ENCODE data around the gene QRFPR.

The QRFPR gene

DNA sequence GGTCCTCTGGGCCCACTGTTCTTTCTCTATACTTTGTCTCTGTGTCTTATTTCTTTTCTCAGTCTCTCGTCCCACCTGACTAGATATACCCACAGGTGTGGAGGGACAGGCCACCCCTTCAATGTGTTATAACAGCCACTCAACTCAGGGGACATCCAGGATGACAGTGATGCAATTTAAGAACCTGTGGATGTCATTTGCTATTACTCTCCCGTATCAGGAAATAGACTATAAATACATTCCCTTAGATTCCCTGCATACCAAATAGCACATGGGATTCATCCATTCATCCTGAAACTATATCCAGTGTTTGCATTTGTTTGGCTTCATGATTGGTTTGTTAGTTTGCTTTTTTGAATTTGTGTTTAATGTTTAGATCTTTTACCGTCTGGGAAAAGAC lies 16.6 kb upstream of the QRFPR start:
- H3K4me3 ChIP-seq (ENCODE audit: low read depth, low read length): no peak overlapping the region
- TF ChIP-seq, protein P1, sequence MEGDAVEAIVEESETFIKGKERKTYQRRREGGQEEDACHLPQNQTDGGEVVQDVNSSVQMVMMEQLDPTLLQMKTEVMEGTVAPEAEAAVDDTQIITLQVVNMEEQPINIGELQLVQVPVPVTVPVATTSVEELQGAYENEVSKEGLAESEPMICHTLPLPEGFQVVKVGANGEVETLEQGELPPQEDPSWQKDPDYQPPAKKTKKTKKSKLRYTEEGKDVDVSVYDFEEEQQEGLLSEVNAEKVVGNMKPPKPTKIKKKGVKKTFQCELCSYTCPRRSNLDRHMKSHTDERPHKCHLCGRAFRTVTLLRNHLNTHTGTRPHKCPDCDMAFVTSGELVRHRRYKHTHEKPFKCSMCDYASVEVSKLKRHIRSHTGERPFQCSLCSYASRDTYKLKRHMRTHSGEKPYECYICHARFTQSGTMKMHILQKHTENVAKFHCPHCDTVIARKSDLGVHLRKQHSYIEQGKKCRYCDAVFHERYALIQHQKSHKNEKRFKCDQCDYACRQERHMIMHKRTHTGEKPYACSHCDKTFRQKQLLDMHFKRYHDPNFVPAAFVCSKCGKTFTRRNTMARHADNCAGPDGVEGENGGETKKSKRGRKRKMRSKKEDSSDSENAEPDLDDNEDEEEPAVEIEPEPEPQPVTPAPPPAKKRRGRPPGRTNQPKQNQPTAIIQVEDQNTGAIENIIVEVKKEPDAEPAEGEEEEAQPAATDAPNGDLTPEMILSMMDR (IDR thresholded peaks at IDR 0.05; ENCODE audit: borderline replicate concordance, insufficient read depth, low read depth, low read length): no peak

DNA sequence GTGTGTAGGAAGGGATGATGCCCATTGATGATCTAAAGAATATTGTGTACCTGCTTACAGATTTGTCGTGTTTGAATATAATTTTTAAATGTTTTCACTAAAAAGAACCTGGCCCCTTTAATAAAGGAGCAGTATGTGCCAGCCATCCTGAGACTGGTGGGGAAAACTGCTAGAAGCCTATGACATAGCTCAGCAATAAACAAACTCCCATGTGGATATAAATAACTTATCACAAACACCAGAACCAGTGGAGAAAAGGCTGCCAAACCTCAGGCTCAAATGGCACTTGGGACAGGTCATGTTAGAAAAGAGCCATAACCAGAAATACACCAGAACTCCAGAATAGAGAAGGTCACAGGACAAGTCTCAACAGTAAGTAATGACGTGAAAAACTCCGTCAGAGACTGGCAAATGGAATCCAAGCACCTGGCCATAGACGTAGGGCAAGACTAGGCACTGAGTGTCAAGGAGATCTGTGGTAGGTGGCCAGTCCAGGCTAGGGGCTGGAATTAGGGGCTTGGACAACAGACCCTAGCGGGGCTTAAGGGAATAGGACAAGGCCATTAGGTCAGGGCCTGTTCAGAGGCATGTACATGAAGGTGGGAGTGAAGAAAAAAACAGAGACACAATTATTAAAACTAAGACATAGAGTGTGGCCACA lies 11.7 kb upstream of the QRFPR start:
- TF ChIP-seq, protein P1 (IDR thresholded peaks at IDR 0.05; ENCODE audit: borderline replicate concordance, insufficient read depth, low read depth, low read length): no peak

DNA sequence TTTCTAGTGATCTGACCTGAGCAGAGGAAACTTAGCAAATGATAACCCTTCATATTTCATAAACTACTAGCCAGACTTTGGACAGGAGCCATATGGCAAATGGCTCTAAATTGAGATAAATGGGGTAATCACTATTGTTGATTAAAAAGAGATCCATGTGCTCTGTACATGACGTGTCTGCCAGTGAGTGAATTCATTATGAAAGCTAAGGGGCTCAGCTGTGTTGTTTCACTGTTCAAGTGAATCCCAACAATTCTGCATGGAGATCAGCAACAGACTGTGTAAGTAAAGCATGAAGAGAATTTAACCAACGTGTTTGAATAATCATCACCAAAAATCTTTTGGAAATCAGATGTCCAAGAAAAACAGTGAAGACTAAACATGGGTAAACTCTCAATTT lies 9.5 kb upstream of the QRFPR start:
- H3K4me3 ChIP-seq (ENCODE audit: low read depth, low read length): no peak overlapping the region
- TF ChIP-seq, protein P1 (IDR thresholded peaks at IDR 0.05; ENCODE audit: borderline replicate concordance, insufficient read depth, low read depth, low read length): no peak

More for the DNA sequence above, 11.7 kb upstream of the QRFPR start:
- no peak overlapping the region for H3K4me3 ChIP-seq (ENCODE audit: low read depth, low read length)

DNA sequence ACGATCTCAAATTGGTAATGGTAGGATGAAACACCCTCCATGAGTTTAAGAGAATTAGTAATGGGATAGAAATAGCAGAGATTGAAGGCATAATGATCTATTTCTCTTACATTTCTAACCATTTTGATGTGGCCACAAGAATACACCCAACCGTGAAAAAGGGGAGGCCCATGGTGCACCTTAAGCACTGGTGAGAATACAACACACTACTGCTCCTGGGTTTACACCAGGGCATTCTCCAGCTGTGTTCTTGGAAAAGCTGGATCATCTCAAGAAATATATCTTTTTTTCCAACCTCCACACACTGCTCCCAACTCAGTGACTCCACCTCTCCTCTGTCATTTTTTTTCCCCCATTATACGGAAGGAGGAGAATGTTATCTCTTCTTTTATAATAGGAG lies 1.5 kb downstream of the QRFPR start:
- H3K4me3 ChIP-seq (ENCODE audit: low read depth, low read length): no peak overlapping the region
- TF ChIP-seq, protein P1 (IDR thresholded peaks at IDR 0.05; ENCODE audit: borderline replicate concordance, insufficient read depth, low read depth, low read length): no peak

DNA sequence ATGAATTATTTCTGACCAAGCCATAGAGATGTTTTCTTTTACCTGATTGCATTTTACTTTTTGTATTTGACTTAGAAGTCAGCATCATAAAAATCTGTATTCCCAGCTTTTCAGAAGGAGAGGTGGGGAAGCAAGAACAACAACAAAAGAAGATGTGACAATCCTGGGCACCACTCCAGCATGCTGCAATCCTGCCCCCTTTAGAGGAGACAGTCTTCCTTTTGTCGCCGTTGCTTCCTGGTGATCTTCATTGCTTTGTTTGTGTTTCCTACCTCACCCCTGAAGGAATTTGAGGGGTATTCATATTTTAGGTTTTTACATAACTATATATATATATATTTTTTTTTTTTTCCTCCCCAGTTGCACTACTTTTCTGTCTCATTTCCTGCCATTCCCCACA lies 3.7 kb downstream of the QRFPR start:
- no peak overlapping the region for H3K4me3 ChIP-seq (ENCODE audit: low read depth, low read length)
- TF ChIP-seq, protein P1 (IDR thresholded peaks at IDR 0.05; ENCODE audit: borderline replicate concordance, insufficient read depth, low read depth, low read length): no peak

DNA sequence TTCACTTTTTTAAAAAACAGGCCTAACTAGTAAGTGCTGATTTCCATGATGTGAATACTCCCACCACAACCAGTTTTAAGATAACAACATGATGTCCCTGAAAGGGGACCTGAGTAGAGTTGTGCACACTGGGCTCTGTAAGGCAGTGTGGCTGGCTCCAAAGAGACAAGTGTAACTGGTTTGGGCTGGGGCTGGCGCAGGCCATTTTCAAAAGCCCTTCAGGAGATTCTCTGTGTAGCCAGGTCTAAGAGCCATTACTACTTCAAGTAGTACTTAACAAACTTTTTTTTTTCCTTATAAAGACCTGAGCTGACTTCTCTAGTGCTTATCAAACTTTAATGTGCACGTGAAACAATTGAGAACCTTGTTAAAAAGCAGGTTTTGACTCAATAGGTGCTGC lies 4.3 kb downstream of the QRFPR start:
- H3K4me3 ChIP-seq (ENCODE audit: low read depth, low read length): no peak overlapping the region
- TF ChIP-seq, protein P1 (IDR thresholded peaks at IDR 0.05; ENCODE audit: borderline replicate concordance, insufficient read depth, low read depth, low read length): no peak

DNA sequence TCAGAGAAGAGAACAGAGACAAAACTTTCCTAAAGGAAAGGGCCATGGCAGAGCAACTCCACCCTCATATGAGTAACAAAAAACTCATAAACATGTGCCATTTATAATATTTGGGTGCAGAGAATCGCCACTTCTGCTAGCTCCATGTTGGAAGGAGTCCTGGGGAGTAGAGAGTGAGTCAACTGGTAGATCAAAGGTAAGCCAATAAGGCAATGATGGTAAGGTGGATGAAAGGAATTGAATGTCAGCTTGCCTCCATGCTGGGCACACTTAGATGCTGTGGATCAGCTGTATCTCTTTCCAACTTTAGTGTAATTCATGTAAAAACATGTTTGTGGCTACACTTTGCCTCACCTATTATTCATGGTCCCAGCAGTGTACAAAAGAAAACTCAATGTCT lies 4.7 kb downstream of the QRFPR start:
- TF ChIP-seq, protein P1 (IDR thresholded peaks at IDR 0.05; ENCODE audit: borderline replicate concordance, insufficient read depth, low read depth, low read length): no peak
- no peak overlapping the region for H3K4me3 ChIP-seq (ENCODE audit: low read depth, low read length)

Data from GM12875 (cell line).